Adipocyte (in vitro differentiated cells): ENCODE data around the gene BEST2.
A peak's percentile ranks its signal among the peaks of the same experiment; 100 is the strongest.
"Not testable (repeated sequence)": the region's sequence is repeated elsewhere in the genome, so short reads cannot be mapped to it uniquely, and the experiment has no call there.

Experiments
- DNase-seq: peaks from one replicate; pipeline ENCODE4 v3.0.0-alpha.2; 2015; ENCODE audit warnings: low read depth
- H3K27me3 ChIP-seq: replicated peaks from 2 replicates; pipeline ENCODE4 v1.7.0; 2013; ENCODE audit warnings: mild to moderate bottlenecking, low read length, moderate library complexity; ENCODE audit not compliant: control insufficient read depth, insufficient read depth
- H3K36me3 ChIP-seq: 2 replicates; pipeline ENCODE4 v1.7.0; 2013; ENCODE audit warnings: low read length, mild to moderate bottlenecking, moderate library complexity; ENCODE audit not compliant: control insufficient read depth, insufficient read depth, severe bottlenecking
- H3K4me1 ChIP-seq: 2 replicates; pipeline ENCODE4 v1.7.0; 2013; ENCODE audit warnings: mild to moderate bottlenecking, low read length, moderate library complexity; ENCODE audit not compliant: control insufficient read depth, insufficient read depth
- H3K4me3 ChIP-seq: 2 replicates; pipeline ENCODE4 v1.7.0; 2013; ENCODE audit warnings: mild to moderate bottlenecking, low read length, moderate library complexity
- H3K9ac ChIP-seq: 2 replicates; pipeline ENCODE4 v1.7.0; 2013; ENCODE audit warnings: mild to moderate bottlenecking, low read length, moderate library complexity
- H3K9me3 ChIP-seq: 2 replicates; pipeline ENCODE4 v1.7.0; 2013; ENCODE audit warnings: mild to moderate bottlenecking, low read length, moderate library complexity; ENCODE audit not compliant: control insufficient read depth

The BEST2 gene

GRCh38 chr19:12797141-12797587 lies 45.6 kb downstream of the BEST2 start:
- DNase-seq: no peak
- no peak overlapping the region for H3K9ac ChIP-seq
- H3K27me3 ChIP-seq: no peaks in the 10 kb centered on the region
- peaks cover 16% of the 10 kb centered on the region for H3K36me3 ChIP-seq
- H3K9me3 ChIP-seq: no peaks in the 10 kb centered on the region
- H3K4me1 ChIP-seq: peaks cover 28% of the 10 kb centered on the region
- no peak overlapping the region for H3K4me3 ChIP-seq

- Histone ChIP-seq H3K36me3 (peaks cover 16% of the 10 kb centered on the region), H3K4me1 (peaks cover 32% of the 10 kb centered on the region)
- not testable (repeated sequence) for H3K9ac ChIP-seq, DNase-seq, H3K27me3 ChIP-seq, H3K9me3 ChIP-seq, H3K4me3 ChIP-seq
These were observed 46.0 kb downstream of the BEST2 start for GRCh38 chr19:12797607-12798006.

GRCh38 chr19:12799742-12800465 lies 48.3 kb downstream of the BEST2 start:
- Histone ChIP-seq H3K4me3 (peak overlapping the region; percentile 89), H3K4me1 (peaks cover 30% of the 10 kb centered on the region), H3K9me3 (no peaks in the 10 kb centered on the region), H3K27me3 (no peaks in the 10 kb centered on the region), H3K9ac (peak overlapping the region; percentile 94), H3K36me3 (peaks cover 16% of the 10 kb centered on the region)
- no peak for DNase-seq

GRCh38 chr19:12800466-12800770 lies 48.8 kb downstream of the BEST2 start:
- peak overlapping the region; percentile 89 for H3K4me3 ChIP-seq
- peaks cover 30% of the 10 kb centered on the region for H3K4me1 ChIP-seq
- H3K9me3 ChIP-seq: no peaks in the 10 kb centered on the region
- peak overlapping the region; percentile 94 for H3K9ac ChIP-seq
- no peak for DNase-seq
- peaks cover 16% of the 10 kb centered on the region for H3K36me3 ChIP-seq
- H3K27me3 ChIP-seq: no peaks in the 10 kb centered on the region

GRCh38 chr19:12800923-12801465 lies 49.4 kb downstream of the BEST2 start:
- H3K9me3 ChIP-seq: no peaks in the 10 kb centered on the region
- H3K9ac ChIP-seq: peak overlapping the region; percentile 94
- H3K36me3 ChIP-seq: peaks cover 16% of the 10 kb centered on the region
- no peaks in the 10 kb centered on the region for H3K27me3 ChIP-seq
- DNase-seq: peak; percentile 51
- H3K4me1 ChIP-seq: peaks cover 28% of the 10 kb centered on the region
- peak overlapping the region; percentile 89 for H3K4me3 ChIP-seq

- Histone ChIP-seq H3K4me1 (peaks cover 27% of the 10 kb centered on the region), H3K27me3 (no peaks in the 10 kb centered on the region), H3K4me3 (peak within 1 kb of the TSS; percentile 89), H3K36me3 (peaks cover 16% of the 10 kb centered on the region), H3K9me3 (no peaks in the 10 kb centered on the region), H3K9ac (peak within 1 kb of the TSS; percentile 94)
- peak; percentile 88 for DNase-seq
These were observed 50.1 kb downstream of the BEST2 start, which contains the start of the genes PRDX2 and THSD8 for GRCh38 chr19:12801466-12802266. Gene PRDX2 (minus strand): TSS chr19:12801800. CDS start chr19:12801261, 539 bp downstream. Gene THSD8 (plus strand): TSS chr19:12802069. CDS start chr19:12802072, 3 bp downstream.

GRCh38 chr19:12802267-12803106 lies 50.9 kb downstream of the BEST2 start:
- H3K4me1 ChIP-seq: peaks cover 33% of the 10 kb centered on the region
- H3K27me3 ChIP-seq: no peaks in the 10 kb centered on the region
- peak overlapping the region; percentile 94 for H3K9ac ChIP-seq
- DNase-seq: peak; percentile 43
- no peaks in the 10 kb centered on the region for H3K9me3 ChIP-seq
- H3K36me3 ChIP-seq: peaks cover 16% of the 10 kb centered on the region
- peak overlapping the region; percentile 89 for H3K4me3 ChIP-seq

GRCh38 chr19:12804051-12804450 lies 52.5 kb downstream of the BEST2 start:
- Histone ChIP-seq H3K27me3 (no peaks in the 10 kb centered on the region), H3K36me3 (peaks cover 14% of the 10 kb centered on the region), H3K4me3 (no peak overlapping the region), H3K4me1 (peaks cover 33% of the 10 kb centered on the region), H3K9ac (no peak overlapping the region), H3K9me3 (no peaks in the 10 kb centered on the region)
- DNase-seq: no peak

GRCh38 chr19:12806242-12807081 lies 54.9 kb downstream of the BEST2 start, which contains the start of gene RNASEH2A:
Gene RNASEH2A (plus strand): TSS chr19:12806584. CDS start chr19:12806674, 90 bp downstream.
- DNase-seq: peak; percentile 95
- Histone ChIP-seq H3K4me3 (peak within 1 kb of the TSS; percentile 85), H3K9ac (peak within 1 kb of the TSS; percentile 82), H3K4me1 (peaks cover 20% of the 10 kb centered on the region), H3K9me3 (no peaks in the 10 kb centered on the region), H3K36me3 (no peaks in the 10 kb centered on the region), H3K27me3 (no peaks in the 10 kb centered on the region)
